Left ventricle myocardium superior (tissue), 1 donor: ENCODE data around the gene KCNJ4. TPM values are rescaled to one million over a fixed set of nuclear protein-coding genes. Genes with fewer than 3 reads are reported as not detected.
"Not testable (repeated sequence)": the region's sequence is repeated elsewhere in the genome, so short reads cannot be mapped to it uniquely, and the experiment has no call there.

Source experiments
- ATAC-seq: fragments of 200-7000 bp; cut with Tn5 transposase; one replicate; pipeline ENCODE4 v1.9.1; 2020; ENCODE audit warnings: mild to moderate bottlenecking, moderate library complexity
- DNase-seq: peaks from one replicate; pipeline ENCODE4 v3.0.0-alpha.2; 2020
- intact Hi-C: fragments of 100-400 bp; cut with micrococcal nuclease; formaldehyde crosslinking; loops from one replicate; pipeline ENCODE4 v1.11.0; 2022
- total RNA-seq: library from RNA; stranded (reverse); fragmentation: NEBNext Ultra II Directional; extraction: Animal tissue kit (Norgen Biotek cat#: 25700); gene quantifications from one replicate; pipeline ENCODE4 v1.2.1, GENCODE V29; 2021
- donor health status: DM: no; HTN: yes; CAD: no; lungs with severe emphysema.

KCNJ4 gene
- total RNA-seq, 1 donor from 2014 or later = 20.5 TPM

DNA sequence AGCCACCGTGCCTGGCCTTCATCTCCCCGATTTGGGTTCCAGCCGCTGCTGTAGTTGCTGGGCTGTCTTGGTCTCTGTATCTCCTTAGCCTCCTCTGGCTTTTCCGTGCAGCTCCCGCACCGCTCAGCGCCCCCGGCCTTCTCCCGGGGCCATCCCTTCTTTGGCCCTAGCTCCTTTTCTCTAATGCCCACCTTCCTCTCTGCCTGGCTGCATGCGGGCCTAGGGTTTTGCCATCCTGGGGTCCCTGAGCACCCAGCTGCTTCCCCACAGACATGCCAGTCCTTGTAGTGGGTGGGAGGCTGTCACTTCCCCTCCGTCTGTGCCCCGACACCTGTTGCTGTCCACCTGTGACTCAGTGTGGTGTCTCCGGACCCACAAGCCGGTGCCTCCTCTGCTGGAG is 36.4 kb downstream of the KCNJ4 start:
- ATAC-seq = no peak
- no peak for DNase-seq
- intact Hi-C loops = no loop called here

GRCh38 chr22:38417252-38418060 is 37.5 kb downstream of the KCNJ4 start:
- intact Hi-C loops = no loop called here
- no peak for ATAC-seq
- DNase-seq = no peak

- ATAC-seq (no peak), DNase-seq (no peak)
- intact Hi-C loops = no loop called here
Measured at GRCh38 chr22:38416621-38417251, 38.3 kb downstream of the KCNJ4 start.

DNA sequence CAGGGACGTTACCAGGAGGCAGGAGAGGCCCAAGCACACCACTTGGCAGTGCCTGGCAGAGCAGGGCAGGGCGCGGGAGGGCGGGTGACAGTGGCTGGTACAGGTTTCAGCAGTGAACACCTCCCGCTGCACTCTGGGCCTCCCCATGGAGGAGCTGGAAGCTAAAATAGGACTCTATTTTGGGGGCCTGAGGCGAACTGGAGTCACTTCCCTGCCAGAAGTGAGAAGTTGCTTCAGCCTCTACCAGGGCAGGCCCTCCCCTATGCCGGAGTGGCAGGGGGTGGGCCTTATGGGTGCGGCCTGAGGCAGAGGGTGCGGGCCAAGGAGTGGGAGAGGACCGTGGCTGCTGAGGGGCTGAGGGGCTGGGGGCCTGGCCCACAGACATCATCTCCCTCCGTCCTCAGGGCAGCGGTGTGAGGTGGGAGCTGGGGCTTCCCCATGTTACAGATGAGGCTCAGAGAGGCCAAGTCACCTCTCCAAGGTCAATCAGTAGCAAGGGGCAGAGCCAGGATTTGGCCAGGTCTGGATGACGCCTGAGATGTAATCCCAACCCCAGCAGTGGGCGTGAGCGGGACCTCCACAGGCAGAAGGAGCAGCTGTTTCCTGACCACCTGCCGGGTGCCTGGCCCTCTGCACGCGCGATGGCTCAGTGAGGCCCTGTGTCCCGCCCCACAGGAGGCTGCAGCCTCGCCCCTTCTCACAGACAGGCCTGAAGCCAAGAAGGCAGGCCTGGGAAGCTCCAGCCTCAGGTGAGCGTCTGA is 39.3 kb downstream of the KCNJ4 start:
- intact Hi-C loops = no loop called here
- DNase-seq (peak; percentile 81), ATAC-seq (peak; percentile 83)

DNA sequence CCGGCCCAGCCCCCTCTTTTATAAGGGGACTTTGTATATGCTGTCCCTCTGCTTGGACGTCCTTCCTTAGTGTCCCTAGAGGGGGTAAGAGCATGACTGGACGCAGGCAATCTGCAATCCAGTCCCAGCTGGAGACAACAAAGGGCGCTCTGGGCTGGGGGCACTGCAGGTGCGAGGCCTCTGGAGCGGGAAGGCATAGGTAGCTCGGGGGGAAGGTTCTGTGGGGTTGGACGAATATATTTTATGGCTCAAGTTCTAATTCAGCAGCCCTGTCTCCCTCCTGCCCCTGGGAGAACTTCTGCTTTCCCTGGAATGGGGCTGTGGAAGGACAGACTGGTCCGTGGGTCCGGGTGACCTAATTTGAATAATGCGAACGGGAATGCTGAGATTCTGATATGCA is 40.0 kb downstream of the KCNJ4 start:
- intact Hi-C loops = no loop called here
- DNase-seq (no peak), ATAC-seq (peak; percentile 22)

DNA sequence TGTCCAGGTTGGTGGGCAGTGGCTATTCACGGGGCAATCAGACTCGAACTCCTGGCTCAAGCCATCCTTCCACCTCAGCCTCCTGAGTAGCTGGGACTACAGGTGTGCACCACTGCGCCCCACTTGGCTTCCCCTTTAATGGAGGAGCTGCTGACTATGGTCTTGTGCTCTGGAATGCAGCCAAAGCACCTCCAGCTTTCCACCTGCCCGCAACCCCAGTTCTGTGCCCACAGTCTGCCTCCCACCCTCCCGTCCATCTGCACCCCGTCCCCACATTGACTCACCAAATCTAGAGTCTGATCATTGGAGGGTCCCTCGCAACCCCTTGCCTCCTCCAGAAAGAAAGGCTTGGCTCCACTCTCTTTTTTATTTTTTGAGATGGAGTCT is 41.0 kb downstream of the KCNJ4 start:
- ATAC-seq (no peak), DNase-seq (no peak)
- intact Hi-C loops = no loop called here

GRCh38 chr22:38413085-38414008 is 41.7 kb downstream of the KCNJ4 start:
- intact Hi-C loops = no loop called here
- ATAC-seq = peak; percentile 54
- peak; percentile 75 for DNase-seq

- peak; percentile 40 for ATAC-seq
- intact Hi-C loops = no loop called here
- DNase-seq = peak; percentile 59
Measured at GRCh38 chr22:38412435-38413084, 42.4 kb downstream of the KCNJ4 start.

GRCh38 chr22:38411016-38411415 is 44.0 kb downstream of the KCNJ4 start:
- DNase-seq (no peak), ATAC-seq (no peak)
- intact Hi-C loops = no loop called here

GRCh38 chr22:38409916-38410315 is 45.1 kb downstream of the KCNJ4 start:
- intact Hi-C loops, DNase-seq, ATAC-seq: not testable (repeated sequence)

DNA sequence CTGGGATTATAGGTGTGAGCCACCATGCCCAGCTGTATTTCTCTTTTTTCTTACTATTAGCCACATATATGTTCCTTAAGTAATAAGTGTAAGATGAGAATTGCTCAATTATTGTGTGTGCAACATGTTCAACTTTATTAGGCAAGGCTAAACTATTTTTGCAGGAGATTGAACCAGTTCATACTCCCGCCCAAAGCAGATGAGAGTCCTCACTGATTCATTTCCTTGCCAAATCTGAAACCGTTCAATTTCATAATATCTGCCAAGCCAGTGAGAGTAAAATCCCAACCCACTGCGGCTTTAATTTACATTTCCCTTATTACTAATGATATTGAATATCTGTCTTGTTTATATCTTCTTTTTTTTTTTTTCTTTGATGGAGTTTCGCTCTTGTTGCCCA is 48.4 kb downstream of the KCNJ4 start:
- DNase-seq (no peak), ATAC-seq (no peak)
- intact Hi-C loops = no loop called here

- ATAC-seq (no peak), DNase-seq (no peak)
- intact Hi-C loops = no loop called here
Measured at GRCh38 chr22:38404419-38404818, 50.6 kb downstream of the KCNJ4 start.

DNA sequence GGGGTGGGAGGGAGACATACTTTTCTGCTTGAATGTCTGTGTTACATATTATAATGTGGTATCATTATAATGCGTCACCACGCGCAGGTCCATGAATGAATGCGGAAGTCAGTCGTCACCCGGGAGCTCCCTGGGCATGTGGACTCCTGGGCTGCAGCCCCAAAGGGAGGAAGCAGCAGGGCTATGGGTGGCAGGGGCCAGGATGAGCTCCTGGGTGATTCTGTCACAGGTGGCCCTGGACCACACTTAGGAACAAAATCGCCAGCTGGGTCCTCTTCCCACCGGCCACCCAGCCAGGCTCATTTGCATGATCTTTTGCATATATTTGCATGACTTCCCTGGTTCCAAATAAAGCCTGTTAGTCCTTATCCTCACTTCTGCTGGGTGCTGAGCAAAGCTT is 51.2 kb downstream of the KCNJ4 start:
- no peak for ATAC-seq
- intact Hi-C loops = no loop called here
- DNase-seq = no peak

GRCh38 chr22:38402204-38402603 is 52.8 kb downstream of the KCNJ4 start:
- no peak for DNase-seq
- no peak for ATAC-seq
- intact Hi-C loops = no loop called here

DNA sequence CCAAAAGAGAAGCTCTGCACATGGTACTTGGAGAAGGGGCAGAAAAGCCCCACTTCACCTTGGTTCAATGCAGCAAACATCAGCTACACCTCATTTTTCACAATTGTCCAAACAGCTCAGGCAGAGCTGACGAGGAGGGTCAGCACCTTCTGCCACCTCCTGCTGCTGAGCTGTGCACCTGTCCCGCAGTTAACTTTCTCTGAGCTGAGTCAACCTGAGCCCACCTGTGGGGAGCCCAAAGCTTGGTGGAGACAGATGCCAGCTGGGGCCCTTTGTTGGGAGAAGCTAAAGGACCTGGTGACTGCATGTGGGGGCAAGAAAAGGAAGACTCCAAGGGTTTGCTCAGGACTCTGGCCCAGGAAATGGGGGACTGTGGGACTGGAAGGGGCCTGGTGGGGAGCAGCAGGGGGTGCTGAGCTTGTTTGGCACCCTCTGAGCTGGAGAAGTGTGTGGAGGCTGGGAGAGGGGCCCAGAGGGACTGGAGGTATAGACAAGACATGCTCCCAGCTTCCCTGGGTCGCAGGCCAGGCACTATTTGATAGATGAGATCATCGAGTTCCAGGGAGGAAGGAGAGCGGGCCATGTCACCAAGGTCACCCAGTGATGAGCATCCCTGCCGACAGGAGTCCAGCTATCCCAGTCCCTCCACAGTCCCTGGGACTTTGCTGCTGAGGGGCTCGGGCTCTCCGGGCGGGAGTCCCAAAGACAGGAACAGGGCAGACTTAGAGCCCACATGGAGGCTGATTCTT is 53.5 kb downstream of the KCNJ4 start:
- intact Hi-C loops = no loop called here
- DNase-seq (no peak), ATAC-seq (no peak)

DNA sequence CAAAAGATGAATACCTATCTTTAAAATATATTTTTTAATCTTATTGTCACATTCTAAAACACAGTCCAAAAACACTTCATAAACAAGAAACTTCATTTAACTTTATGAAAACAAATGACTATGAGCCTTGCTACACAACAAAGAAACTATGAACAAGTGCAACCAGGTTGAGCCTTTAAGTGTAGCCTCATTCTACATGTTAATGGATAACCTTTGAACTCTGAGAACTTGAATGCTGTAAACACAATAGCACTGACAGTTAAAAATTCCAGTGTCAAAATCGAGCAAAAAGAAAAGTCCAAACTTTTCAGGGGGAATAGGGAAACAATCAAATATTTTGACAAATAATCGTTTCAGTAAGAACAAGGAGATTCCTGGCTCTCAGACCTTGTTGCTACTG is 54.7 kb downstream of the KCNJ4 start:
- ATAC-seq, DNase-seq, intact Hi-C loops: not testable (repeated sequence)

DNA sequence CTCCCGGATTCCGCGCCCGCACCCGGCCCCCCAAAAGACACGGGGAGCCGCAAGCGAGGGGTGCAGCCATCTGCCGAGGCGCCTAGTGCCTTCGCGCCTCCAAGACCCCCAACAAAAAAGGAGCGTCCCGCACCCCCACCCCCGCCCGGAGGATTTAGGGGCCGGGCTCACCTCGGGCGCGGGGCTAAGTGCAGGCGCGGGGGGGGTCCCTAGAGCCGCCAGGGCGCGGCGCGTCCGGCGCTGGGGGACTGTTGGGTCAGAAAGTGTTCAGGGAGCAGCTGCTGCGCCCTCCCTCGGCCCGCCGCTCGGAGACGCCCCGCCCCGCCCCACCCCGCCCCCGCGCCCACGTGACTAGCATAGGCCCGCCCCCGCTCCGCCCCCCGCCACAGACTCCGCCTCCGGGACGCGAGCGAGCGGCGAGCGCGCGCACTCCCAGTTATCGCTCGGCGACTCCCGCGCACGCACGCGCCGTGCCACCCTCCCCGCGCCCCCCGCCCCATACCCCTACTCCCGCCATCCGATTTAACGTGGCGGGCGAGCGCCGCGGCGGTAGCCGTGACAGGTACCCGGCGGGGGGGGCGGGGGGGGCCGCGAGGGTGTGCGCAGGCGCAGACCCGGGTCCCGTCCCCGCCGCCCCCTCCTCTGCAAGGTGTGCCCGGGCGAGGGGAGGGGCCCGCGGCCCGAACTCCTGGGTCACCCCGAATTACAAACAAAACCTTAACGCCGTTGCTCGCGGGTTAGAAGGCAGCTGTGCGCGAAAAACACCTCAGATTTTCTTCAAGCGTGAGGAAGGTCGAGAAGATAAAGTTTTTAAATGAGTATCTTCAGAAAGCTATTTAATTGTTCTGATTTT is 56.2 kb downstream of the KCNJ4 start:
- intact Hi-C loops = no loop called here
- peak; percentile 90 for ATAC-seq

More for the DNA sequence above, 56.2 kb downstream of the KCNJ4 start:
- DNase-seq = peak; percentile 93
